K562 (cell line): Measurements from ENCODE around the gene ULBP2. TPM values are rescaled to one million over a fixed set of nuclear protein-coding genes. Genes with fewer than 3 reads are reported as not detected.

Experiments
- EP300 ChIP-seq: IDR thresholded peaks from 2 replicates; pipeline ENCODE4 v1.6.1; 2012; ENCODE audit warnings: low read length, improper control_type of control experiment
- HNRNPH1 ChIP-seq: fragments of 200-400 bp; formaldehyde crosslinking; optimal IDR thresholded peaks from 2 replicates; pipeline ENCODE3; 2017; ENCODE audit warnings: low read depth, mild to moderate bottlenecking, low read length, moderate library complexity
- MCM2 ChIP-seq: fragments of 450-650 bp; IDR thresholded peaks from 2 replicates; pipeline ENCODE4 v1.6.1; 2017; ENCODE audit warnings: low read depth, mild to moderate bottlenecking
- NCOA4 ChIP-seq: fragments of 450-650 bp; IDR thresholded peaks from 2 replicates; pipeline ENCODE4 v1.6.1; 2018; ENCODE audit warnings: mild to moderate bottlenecking; ENCODE audit not compliant: partially characterized antibody
- NFYB ChIP-seq: IDR thresholded peaks from 2 replicates; pipeline ENCODE4 v1.6.1; 2011; ENCODE audit warnings: mild to moderate bottlenecking, moderate library complexity; ENCODE audit not compliant: insufficient read length; ENCODE audit errors: extremely low read depth
- POLR2H ChIP-seq: IDR thresholded peaks from 2 replicates; pipeline ENCODE4 v1.6.1; 2016; ENCODE audit warnings: missing genetic modification characterization, low read depth, mild to moderate bottlenecking, control low read depth, missing compliant biosample characterization, moderate library complexity
- SIRT6 ChIP-seq: IDR thresholded peaks from one replicate; pipeline ENCODE4 v1.6.1; 2012; ENCODE audit warnings: low read depth, mild to moderate bottlenecking, control low read depth, inconsistent platforms, low read length, moderate library complexity
- SP1 ChIP-seq: sonication (generic); formaldehyde crosslinking; IDR thresholded peaks from 2 replicates; pipeline ENCODE4 v1.8.1; 2022; ENCODE audit warnings: mild to moderate bottlenecking, missing genetic modification reagents
- ZFPM2 ChIP-seq: fragments of 250-450 bp; sonication (Bioruptor Pico); IDR thresholded peaks from 2 replicates; pipeline ENCODE4 v1.5.1; 2022; ENCODE audit warnings: mild to moderate bottlenecking
- ZNF282 ChIP-seq: sonication (generic); formaldehyde crosslinking; IDR thresholded peaks from 2 replicates; pipeline ENCODE4 v1.8.1; 2023; ENCODE audit warnings: missing genetic modification reagents
- polyA plus RNA-seq, 8 experiments: library from polyadenylated mRNA; depleted of rRNA in 4 of 8; stranded (reverse) in 5 of 8; unstranded in 3 of 8; fragments of >200 nt; fragmentation: Nextera tagmentation in 2 of 8; fragmentation: Illumina TruSeq in 1 of 8; extraction: Ambion mirVana in 2 of 8; extraction: Trizol in 1 of 8; gene quantifications; 2 replicates each; pipeline versions ENCODE4 v1.2.1 to v1.2.3, GENCODE V29; 2011 to 2014; ENCODE audit warnings: inconsistent platforms in 1 of 8, missing spikeins in 1 of 8
- total RNA-seq, 7 experiments: library from RNA; depleted of rRNA in 6 of 7; stranded (reverse); fragments of >200 nt in 6 of 7; fragmentation: Illumina TruSeq in 2 of 7; extraction: Trizol in 2 of 7; gene quantifications; 2 replicates each; pipeline versions ENCODE4 v1.2.1 to v1.2.3, GENCODE V29; 2011 to 2021; ENCODE audit warnings: low replicate concordance in 1 of 7
- TF ChIP-seq, protein P1 (sequence below): sonication (generic); formaldehyde crosslinking; IDR thresholded peaks from 2 replicates; pipeline ENCODE4 v1.4.0; 2020; ENCODE audit warnings: mild to moderate bottlenecking, missing genetic modification reagents
- TF ChIP-seq, protein P2 (sequence below): fragments of 450-650 bp; IDR thresholded peaks from 2 replicates; pipeline ENCODE4 v1.6.1; 2018; ENCODE audit not compliant: partially characterized antibody
- TF ChIP-seq, protein P3 (sequence below): fragments of 250-450 bp; sonication (Bioruptor Pico); IDR thresholded peaks from 2 replicates; pipeline ENCODE4 v1.9.0; 2021; ENCODE audit warnings: mild to moderate bottlenecking
- TF ChIP-seq, protein P4 (sequence below): sonication (generic); formaldehyde crosslinking; IDR thresholded peaks from 2 replicates; pipeline ENCODE4 v1.8.1; 2023; ENCODE audit warnings: mild to moderate bottlenecking, missing genetic modification reagents
- TF ChIP-seq, protein P5 (sequence below): sonication (generic); formaldehyde crosslinking; IDR thresholded peaks from 2 replicates; pipeline ENCODE4 v1.8.1; 2023; ENCODE audit warnings: mild to moderate bottlenecking, missing genetic modification reagents
- TF ChIP-seq, protein P6 (sequence below): sonication (generic); formaldehyde crosslinking; IDR thresholded peaks from 2 replicates; pipeline ENCODE4 v1.8.0; 2022; ENCODE audit warnings: mild to moderate bottlenecking, missing genetic modification reagents

Gene ULBP2
- total and polyA plus RNA-seq, 9 of the 15 experiments (the other 6 are each of a cell fraction or from before 2014, with no cell fraction given) = 0.50 to 5.3 (median 1.2) TPM

DNA sequence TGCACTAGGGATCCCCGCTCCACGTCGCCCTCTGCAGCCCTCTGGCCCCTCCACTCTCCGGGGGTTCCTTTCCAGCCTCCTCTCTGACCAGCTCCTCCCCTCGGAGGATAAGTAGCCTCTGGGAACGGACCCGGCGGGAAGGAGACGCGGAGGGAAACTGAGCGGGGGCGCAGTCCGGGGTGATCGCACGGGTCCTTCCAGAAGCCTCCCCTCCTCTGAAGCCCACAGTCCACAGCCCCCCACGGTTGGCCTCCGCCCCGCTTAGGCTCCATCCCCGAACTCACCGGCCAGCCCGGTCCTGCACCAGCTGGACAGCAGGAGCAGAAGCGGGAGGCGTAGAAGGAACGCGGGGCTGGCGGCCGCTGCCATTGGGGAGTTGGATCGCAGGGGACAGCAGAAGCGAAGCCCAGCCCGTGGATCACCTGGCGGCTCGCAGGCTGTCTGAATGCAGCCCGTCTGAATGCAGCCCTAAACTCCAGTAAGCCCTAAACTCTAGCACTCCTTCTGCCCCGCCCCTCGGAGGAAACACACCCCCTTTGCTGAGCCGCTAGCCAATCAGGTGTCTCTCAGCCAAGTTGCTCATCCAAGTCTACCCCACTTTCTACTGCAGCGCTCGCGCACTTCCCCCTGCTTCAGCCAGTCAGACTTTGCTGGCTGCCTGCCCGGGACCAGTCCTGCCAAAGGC is 19.0 kb upstream of the ULBP2 start, which contains the start of gene RAET1G (continued):
- TF ChIP-seq HNRNPH1 (no peak), ZFPM2 (no peak), MCM2 (no peak), POLR2H (tag) (no peak), NCOA4 (no peak), SIRT6 (no peak), NFYB (peak; percentile 32), EP300 (no peak), SP1 (0 out of 2 replicates have a peak, but pooled peaks have one; percentile 41), ZNF282 (no peak)
- TF ChIP-seq, protein P1, sequence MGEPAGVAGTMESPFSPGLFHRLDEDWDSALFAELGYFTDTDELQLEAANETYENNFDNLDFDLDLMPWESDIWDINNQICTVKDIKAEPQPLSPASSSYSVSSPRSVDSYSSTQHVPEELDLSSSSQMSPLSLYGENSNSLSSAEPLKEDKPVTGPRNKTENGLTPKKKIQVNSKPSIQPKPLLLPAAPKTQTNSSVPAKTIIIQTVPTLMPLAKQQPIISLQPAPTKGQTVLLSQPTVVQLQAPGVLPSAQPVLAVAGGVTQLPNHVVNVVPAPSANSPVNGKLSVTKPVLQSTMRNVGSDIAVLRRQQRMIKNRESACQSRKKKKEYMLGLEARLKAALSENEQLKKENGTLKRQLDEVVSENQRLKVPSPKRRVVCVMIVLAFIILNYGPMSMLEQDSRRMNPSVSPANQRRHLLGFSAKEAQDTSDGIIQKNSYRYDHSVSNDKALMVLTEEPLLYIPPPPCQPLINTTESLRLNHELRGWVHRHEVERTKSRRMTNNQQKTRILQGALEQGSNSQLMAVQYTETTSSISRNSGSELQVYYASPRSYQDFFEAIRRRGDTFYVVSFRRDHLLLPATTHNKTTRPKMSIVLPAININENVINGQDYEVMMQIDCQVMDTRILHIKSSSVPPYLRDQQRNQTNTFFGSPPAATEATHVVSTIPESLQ (CRISPR knock-in tag) = no peak
- TF ChIP-seq, protein P2, sequence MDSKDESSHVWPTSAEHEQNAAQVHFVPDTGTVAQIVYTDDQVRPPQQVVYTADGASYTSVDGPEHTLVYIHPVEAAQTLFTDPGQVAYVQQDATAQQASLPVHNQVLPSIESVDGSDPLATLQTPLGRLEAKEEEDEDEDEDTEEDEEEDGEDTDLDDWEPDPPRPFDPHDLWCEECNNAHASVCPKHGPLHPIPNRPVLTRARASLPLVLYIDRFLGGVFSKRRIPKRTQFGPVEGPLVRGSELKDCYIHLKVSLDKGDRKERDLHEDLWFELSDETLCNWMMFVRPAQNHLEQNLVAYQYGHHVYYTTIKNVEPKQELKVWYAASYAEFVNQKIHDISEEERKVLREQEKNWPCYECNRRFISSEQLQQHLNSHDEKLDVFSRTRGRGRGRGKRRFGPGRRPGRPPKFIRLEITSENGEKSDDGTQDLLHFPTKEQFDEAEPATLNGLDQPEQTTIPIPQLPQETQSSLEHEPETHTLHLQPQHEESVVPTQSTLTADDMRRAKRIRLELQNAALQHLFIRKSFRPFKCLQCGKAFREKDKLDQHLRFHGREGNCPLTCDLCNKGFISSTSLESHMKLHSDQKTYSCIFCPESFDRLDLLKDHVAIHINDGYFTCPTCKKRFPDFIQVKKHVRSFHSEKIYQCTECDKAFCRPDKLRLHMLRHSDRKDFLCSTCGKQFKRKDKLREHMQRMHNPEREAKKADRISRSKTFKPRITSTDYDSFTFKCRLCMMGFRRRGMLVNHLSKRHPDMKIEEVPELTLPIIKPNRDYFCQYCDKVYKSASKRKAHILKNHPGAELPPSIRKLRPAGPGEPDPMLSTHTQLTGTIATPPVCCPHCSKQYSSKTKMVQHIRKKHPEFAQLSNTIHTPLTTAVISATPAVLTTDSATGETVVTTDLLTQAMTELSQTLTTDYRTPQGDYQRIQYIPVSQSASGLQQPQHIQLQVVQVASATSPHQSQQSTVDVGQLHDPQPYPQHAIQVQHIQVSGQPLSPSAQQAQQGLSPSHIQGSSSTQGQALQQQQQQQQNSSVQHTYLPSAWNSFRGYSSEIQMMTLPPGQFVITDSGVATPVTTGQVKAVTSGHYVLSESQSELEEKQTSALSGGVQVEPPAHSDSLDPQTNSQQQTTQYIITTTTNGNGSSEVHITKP = peak; percentile 42
- TF ChIP-seq, protein P3, sequence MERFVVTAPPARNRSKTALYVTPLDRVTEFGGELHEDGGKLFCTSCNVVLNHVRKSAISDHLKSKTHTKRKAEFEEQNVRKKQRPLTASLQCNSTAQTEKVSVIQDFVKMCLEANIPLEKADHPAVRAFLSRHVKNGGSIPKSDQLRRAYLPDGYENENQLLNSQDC (CRISPR knock-in tag) = no peak
- TF ChIP-seq, protein P4, sequence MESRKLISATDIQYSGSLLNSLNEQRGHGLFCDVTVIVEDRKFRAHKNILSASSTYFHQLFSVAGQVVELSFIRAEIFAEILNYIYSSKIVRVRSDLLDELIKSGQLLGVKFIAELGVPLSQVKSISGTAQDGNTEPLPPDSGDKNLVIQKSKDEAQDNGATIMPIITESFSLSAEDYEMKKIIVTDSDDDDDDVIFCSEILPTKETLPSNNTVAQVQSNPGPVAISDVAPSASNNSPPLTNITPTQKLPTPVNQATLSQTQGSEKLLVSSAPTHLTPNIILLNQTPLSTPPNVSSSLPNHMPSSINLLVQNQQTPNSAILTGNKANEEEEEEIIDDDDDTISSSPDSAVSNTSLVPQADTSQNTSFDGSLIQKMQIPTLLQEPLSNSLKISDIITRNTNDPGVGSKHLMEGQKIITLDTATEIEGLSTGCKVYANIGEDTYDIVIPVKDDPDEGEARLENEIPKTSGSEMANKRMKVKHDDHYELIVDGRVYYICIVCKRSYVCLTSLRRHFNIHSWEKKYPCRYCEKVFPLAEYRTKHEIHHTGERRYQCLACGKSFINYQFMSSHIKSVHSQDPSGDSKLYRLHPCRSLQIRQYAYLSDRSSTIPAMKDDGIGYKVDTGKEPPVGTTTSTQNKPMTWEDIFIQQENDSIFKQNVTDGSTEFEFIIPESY (CRISPR knock-in tag) = 0 out of 2 replicates have a peak, but pooled peaks have one; percentile 27
- TF ChIP-seq, protein P5, sequence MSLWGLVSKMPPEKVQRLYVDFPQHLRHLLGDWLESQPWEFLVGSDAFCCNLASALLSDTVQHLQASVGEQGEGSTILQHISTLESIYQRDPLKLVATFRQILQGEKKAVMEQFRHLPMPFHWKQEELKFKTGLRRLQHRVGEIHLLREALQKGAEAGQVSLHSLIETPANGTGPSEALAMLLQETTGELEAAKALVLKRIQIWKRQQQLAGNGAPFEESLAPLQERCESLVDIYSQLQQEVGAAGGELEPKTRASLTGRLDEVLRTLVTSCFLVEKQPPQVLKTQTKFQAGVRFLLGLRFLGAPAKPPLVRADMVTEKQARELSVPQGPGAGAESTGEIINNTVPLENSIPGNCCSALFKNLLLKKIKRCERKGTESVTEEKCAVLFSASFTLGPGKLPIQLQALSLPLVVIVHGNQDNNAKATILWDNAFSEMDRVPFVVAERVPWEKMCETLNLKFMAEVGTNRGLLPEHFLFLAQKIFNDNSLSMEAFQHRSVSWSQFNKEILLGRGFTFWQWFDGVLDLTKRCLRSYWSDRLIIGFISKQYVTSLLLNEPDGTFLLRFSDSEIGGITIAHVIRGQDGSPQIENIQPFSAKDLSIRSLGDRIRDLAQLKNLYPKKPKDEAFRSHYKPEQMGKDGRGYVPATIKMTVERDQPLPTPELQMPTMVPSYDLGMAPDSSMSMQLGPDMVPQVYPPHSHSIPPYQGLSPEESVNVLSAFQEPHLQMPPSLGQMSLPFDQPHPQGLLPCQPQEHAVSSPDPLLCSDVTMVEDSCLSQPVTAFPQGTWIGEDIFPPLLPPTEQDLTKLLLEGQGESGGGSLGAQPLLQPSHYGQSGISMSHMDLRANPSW = no peak
- TF ChIP-seq, protein P6, sequence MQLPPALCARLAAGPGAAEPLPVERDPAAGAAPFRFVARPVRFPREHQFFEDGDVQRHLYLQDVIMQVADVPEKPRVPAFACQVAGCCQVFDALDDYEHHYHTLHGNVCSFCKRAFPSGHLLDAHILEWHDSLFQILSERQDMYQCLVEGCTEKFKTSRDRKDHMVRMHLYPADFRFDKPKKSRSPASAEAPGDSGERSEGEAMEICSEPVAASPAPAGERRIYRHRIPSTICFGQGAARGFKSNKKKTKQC = no peak
